KOPT-K1 (cell line): Measurements from ENCODE around the gene WDR3.
A peak's percentile ranks its signal among the peaks of the same experiment; 100 is the strongest.

Source experiments
- H3K27ac ChIP-seq: fragments of 200-600 bp; sonication (generic); 2 replicates; pipeline ENCODE4 v1.5.1; 2016; ENCODE audit warnings: antibody characterized with exemption, mild to moderate bottlenecking, low read depth, low read length; ENCODE audit not compliant: poor library complexity, severe bottlenecking
- H3K36me3 ChIP-seq: fragments of 200-600 bp; sonication (generic); 2 replicates; pipeline ENCODE4 v1.5.1; 2017; ENCODE audit warnings: antibody characterized with exemption, mild to moderate bottlenecking, low read length, moderate library complexity; ENCODE audit not compliant: insufficient read depth
- H3K9me3 ChIP-seq: fragments of 200-600 bp; sonication (generic); 2 replicates; pipeline ENCODE4 v1.5.1; 2017; ENCODE audit warnings: antibody characterized with exemption, low read length, mild to moderate bottlenecking; ENCODE audit not compliant: insufficient read depth, poor library complexity, severe bottlenecking

Gene WDR3

DNA sequence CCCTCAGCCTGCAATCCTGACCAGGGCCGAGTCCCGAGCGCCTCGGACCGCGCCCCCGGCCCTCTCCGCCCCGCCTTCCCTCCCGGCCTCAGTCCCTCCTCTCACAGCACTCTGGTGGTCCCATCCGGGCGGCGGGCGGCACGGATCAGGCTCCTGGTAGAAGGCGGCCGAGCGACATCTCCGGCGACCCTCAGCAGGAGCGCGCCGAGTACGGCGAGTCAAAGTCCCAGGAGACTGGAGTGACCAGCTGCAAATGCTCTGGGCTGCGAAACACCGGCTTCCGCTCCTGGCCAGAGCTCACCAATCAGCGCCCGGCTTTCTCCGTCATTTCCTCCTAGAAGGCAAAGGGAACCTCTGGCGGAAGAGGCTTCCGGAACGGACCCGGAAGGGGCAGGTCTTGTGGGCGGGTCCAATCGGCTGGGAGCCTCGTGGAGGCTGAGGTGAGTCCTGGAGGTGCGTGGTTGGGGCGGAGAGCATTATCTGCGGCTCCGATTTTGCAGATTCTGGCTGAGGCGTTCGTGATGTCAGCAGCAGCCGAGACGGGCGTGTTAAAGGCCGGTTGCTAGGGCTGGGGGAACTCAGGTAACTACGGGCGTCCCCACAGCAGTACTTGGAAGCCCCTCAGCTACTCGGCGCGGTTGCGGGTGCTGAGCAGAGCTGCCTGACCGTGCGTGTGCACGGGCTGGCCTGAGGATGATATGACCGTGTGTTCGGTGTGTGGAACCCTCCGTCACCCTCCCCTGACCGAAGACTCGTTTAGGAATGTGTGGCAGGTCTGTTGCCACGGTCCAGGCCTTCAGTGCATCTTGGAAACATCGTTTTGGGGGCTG is at the start of gene WDR3, which contains the start of gene GDAP2:
Gene WDR3 (plus strand): TSS at position 397 of the 830 bp plus-strand sequence. CDS start 3,581 bp downstream, outside the sequence.
Gene GDAP2 (minus strand): TSS at position 279 of the 830 bp plus-strand sequence. CDS start 9,264 bp downstream, outside the sequence.
- Histone ChIP-seq H3K27ac (peak within 1 kb of the TSS; percentile 66), H3K9me3 (no peaks in the 10 kb centered on the region), H3K36me3 (peaks cover 15% of the 10 kb centered on the region)

DNA sequence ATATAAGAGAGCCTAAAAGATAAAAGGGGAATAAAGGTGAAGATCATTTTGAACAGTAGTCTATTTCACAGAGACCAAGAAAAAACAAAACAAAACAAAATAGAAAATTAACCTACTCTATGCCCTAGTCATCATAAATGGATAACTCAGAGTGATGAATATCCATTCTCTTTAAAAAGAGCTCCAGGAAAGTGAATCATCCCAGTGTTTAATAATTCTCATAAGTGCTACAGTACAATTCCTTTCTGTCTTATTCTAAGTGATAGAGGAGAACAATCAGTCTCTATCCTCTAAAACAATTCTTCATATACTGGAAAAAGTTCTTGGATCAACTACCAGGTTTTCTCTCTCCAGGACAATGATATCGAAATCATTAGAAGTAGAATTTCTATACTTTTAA is 45.9 kb upstream of the WDR3 start:
- H3K9me3 ChIP-seq = no peaks in the 10 kb centered on the region
- peaks cover 41% of the 10 kb centered on the region for H3K36me3 ChIP-seq

DNA sequence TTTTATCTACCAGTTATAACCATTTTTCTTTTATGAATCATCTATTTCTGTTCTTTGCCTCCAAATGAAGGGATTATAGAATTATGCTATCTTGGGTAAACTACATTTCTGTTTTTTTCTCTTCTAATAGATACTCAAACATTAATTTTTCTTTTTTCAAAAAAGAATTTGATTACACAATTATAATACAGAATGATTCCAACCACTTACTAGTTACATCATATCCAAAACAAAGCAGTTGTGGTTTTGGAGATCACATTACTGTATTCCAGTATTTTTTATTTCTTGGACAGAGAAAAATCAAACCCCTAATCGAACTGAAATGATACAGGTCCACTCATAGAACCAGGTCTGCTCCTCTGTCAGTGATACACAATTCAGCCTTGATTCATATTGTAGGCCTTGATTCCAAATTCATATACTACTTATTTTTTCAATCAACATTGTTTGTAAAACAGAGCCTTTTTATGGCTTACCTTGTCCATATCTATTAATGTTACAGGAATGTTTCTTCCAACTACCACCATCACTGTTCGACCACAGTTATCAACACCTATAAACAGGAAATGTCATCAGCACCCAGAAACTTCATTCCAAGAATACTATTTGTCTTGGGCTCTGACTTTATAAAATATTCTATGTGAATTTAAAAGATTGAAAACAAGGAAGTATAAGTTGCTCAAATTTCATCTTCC is 43.3 kb upstream of the WDR3 start:
- peaks cover 25% of the 10 kb centered on the region for H3K36me3 ChIP-seq
- no peaks in the 10 kb centered on the region for H3K9me3 ChIP-seq
- H3K27ac ChIP-seq = no peak overlapping the region

More for the DNA sequence above, 45.9 kb upstream of the WDR3 start:
- H3K27ac ChIP-seq = no peak overlapping the region

DNA sequence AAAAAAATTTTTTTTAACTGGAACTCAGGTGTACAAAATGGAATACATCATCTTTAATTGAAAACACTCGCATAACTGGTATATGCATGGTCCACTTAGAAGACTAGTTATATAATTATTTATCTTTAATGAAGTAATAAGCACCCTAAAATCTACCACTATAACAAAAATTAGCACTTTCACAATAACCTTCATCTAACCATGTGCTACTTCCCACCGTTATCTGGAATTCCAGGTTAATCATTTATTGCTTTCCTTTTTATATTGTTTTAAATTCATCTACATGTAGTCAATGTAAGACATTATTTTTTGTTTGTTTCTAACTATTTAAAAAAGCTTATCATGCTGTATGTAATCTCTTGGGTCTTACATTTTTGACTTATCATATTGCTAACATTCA is 39.1 kb upstream of the WDR3 start:
- Histone ChIP-seq H3K9me3 (no peaks in the 10 kb centered on the region), H3K27ac (no peak overlapping the region), H3K36me3 (peaks cover 30% of the 10 kb centered on the region)

DNA sequence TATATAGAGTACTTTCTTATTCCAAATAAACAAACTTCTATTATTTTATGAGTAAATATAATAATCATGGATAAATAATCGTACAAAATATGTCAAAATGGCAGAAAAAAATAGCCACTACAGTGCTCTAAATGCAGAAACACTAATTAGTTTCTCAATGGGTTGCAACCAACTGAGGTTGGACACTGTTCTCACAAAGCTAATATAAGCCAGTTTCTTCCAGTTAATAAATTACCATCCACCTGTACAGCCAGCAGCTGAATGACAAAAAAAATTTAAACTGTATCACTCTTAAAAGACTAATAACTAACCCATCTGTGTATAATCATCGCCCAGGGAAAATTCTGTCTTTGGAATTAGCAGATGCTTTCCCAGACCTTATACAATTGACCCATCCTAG is 37.0 kb upstream of the WDR3 start:
- Histone ChIP-seq H3K9me3 (no peaks in the 10 kb centered on the region), H3K27ac (no peak overlapping the region), H3K36me3 (peaks cover 47% of the 10 kb centered on the region)

DNA sequence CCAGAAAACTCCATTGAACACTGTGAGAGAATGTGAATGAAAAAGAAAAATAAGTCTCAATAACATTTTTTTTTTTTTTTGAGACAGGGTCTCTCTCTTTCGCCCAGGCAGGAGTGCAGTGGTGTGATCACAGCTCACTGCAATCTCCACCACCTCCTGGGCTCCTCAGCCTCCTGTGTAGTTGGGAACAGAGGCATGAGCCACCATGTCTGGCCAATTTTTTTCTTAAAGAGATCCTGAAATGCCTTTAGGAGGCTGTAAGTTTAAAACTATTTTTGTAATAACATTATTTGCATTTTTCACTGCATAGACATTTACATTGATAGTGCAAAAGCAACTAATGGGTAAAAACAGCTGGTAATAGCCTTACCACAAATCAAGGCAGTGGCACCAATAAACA is 35.5 kb upstream of the WDR3 start:
- Histone ChIP-seq H3K36me3 (peaks cover 56% of the 10 kb centered on the region), H3K9me3 (no peaks in the 10 kb centered on the region), H3K27ac (no peak overlapping the region)

DNA sequence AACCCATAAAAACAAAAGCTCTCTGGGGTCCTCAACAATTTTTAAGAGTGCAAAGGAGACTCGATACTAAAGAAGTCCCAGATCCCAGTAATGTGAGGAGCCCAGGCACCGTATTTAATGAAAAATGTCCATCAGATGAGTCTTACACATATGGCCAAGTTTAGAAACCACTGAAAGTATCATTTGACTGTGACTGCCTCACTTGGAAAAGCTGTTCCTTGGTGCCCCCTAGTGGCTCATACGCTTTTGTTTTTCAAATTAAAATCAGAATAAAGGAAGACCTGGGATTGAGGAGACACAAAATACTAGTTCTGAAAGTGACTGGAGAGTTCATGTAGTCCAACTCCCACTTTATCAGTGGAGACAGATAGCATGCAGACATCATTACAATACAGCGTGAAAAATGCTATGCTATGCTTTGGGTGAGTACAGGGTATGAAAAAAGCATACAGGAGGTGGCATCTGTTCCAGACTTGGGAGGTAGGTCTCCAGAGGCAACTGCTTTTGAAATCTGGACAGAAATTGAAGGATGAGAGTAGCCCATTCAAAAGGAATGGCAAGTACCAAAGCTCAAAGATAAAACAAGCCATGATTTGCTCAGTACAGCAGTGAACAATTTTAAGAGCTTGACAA is 33.9 kb upstream of the WDR3 start:
- peaks cover 65% of the 10 kb centered on the region for H3K36me3 ChIP-seq

DNA sequence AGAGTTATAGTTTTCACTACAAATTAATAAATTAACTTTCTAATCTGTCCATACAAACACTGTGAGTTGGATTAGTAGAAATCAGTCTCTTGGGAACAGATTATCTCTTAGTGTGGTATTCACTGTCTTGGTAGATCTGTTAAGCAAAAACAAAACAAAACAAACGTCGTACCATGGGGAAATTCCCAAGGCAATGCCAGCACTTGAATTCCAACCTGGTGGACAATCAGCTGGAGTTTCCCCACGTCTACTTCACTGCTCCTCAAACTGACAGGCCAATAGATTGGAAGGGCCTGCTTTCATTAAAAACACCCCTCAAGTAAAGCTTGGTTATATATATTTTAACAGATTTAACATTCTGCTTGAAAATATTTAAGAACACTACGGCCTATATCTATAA is 32.0 kb upstream of the WDR3 start:
- Histone ChIP-seq H3K9me3 (no peaks in the 10 kb centered on the region), H3K36me3 (peaks cover 74% of the 10 kb centered on the region)

More for the DNA sequence above, 33.9 kb upstream of the WDR3 start:
- Histone ChIP-seq H3K9me3 (no peaks in the 10 kb centered on the region), H3K27ac (no peak overlapping the region)

DNA sequence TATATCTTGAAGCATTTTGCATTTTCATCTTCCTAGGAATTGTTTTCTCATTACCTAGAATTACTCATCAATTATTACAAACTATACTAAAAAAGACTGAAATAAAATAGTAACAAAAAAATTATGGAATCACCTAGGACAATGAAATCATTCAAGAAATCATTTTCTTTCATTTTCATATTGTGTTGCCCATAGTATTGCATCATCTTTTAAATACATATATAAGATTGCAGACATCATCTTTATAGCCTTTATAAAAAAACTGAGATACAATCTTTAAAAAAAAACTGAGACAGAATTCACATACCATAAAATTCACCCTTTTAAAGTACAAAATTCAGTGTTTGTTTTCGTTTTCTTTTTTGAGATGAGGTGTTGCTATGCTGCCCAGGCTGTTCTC is 29.7 kb upstream of the WDR3 start:
- Histone ChIP-seq H3K36me3 (peaks cover 89% of the 10 kb centered on the region), H3K9me3 (no peaks in the 10 kb centered on the region), H3K27ac (no peak overlapping the region)

More for the DNA sequence above, 32.0 kb upstream of the WDR3 start:
- H3K27ac ChIP-seq = no peak overlapping the region

DNA sequence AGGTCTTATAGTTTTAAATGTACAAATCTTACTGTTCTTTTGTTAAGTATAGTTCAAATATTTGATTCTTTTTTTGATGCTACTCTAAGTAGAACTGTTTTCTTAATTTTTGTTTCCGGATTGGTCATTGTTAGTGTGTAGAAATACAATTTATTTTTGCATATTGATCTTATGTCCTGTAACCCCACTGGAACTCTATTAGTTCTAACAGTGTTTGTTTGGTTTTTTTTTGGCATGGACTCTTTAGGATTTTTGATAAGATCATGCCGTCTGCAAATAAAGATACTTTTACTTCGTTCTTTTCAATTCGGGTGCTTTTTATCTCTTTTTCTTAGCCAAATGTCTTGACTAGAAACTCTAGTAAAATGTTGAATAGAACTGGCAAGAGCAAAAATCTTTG is 26.6 kb upstream of the WDR3 start:
- no peaks in the 10 kb centered on the region for H3K9me3 ChIP-seq
- peaks cover 89% of the 10 kb centered on the region for H3K36me3 ChIP-seq
- H3K27ac ChIP-seq = no peak overlapping the region

DNA sequence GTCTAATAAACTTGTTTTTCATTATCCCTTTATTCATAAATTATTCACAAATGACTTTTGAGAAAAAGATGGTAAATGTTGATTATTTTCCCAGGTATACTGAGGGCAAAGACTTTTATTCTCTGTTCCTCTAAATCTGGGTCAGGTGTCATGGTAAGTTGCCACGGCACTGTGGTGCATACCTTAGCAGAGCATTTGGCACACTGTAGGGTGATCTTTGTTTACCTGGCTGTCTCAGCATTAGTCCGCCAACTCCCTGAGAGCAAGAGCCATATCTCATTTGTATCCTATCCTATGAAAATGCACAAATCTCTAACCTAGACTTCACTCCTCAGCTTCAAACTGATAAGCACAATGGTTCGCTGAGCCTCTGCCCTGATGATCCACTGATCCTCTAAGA is 25.1 kb upstream of the WDR3 start:
- no peaks in the 10 kb centered on the region for H3K9me3 ChIP-seq
- H3K36me3 ChIP-seq = peaks cover 80% of the 10 kb centered on the region
- no peak overlapping the region for H3K27ac ChIP-seq

DNA sequence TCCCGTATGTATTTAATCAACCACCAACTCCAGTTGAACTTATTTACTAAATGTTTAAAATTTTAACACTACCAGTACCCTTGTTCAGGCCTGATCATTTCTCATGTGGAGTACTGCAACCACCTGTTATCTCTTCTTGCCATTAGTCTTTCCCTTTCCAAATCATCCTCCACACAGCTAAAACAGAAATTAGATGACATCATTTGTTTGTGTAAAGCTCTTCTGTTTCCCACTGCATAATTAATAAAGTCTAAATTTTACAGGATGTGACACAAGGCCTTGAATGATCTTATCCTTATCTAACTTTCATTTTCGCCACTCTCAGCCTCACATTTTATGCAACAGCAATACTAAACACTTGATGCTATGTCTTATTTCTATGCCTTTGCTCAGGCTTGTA is 24.5 kb upstream of the WDR3 start:
- no peaks in the 10 kb centered on the region for H3K9me3 ChIP-seq
- H3K36me3 ChIP-seq = peaks cover 83% of the 10 kb centered on the region
- H3K27ac ChIP-seq = no peak overlapping the region

DNA sequence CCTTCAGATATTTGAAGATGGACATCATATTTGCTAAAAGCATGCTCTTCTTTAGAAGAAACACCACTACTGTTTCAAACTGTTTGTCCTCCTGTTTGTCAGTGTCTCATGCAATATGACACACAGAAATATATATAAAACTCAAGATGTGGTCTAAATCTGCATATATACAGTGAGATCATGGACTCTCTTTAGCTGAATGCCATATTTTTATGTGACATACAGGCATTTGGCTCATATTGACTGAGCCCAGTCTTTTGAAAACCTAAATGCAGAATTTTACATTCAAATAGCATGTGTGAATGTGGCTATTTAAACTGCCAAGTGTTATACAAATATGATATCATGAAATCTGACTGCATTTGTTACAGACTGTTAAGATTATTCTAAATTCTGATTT is 18.5 kb upstream of the WDR3 start:
- peaks cover 89% of the 10 kb centered on the region for H3K36me3 ChIP-seq
- no peak overlapping the region for H3K27ac ChIP-seq
- no peaks in the 10 kb centered on the region for H3K9me3 ChIP-seq

DNA sequence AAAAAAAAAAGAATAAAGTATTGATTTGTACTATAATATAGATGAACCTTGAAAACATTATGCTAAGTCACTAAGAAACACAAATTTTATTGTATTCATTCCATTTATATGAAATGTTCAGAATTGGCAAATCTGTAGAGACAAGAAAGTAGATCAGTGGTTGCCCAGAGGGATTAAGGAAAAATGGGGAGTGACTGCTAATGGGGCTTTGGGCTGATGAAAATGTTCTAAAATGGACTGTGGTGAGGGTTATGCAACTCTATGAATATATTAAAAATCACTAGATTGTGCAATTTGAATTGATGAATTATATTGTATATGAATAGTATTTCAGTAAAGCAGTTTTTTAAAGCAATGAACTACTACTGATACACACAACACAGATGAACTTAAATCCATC is 10.2 kb upstream of the WDR3 start:
- no peaks in the 10 kb centered on the region for H3K9me3 ChIP-seq
- H3K27ac ChIP-seq = no peak overlapping the region
- peaks cover 51% of the 10 kb centered on the region for H3K36me3 ChIP-seq

DNA sequence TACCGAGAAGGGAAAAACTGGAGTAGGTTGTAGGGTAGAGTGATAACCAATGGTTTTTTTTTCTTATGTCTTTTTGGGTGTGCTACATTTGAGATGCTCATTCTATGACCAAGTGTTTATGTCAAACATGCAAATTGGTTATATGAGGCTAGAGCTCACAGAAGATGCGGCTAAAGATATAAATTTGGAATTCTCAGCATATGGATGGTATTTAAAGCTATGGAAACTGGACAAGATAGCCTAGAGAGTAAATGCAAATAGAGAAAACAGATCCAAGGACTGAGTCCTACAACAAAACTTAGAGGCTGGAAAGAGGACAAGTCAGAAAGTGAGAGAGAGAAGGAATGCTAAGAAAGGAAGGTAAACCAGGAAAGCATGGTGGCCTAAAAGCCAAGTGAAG is 7.5 kb upstream of the WDR3 start:
- H3K36me3 ChIP-seq = peaks cover 25% of the 10 kb centered on the region
- no peak overlapping the region for H3K27ac ChIP-seq
- H3K9me3 ChIP-seq = no peaks in the 10 kb centered on the region
